ENCODE results near the gene MS4A7.
"Not testable (repeated sequence)": the region's sequence is repeated elsewhere in the genome, so short reads cannot be mapped to it uniquely, and the experiment has no call there.

MS4A7 gene, protein sequence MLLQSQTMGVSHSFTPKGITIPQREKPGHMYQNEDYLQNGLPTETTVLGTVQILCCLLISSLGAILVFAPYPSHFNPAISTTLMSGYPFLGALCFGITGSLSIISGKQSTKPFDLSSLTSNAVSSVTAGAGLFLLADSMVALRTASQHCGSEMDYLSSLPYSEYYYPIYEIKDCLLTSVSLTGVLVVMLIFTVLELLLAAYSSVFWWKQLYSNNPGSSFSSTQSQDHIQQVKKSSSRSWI

DNA sequence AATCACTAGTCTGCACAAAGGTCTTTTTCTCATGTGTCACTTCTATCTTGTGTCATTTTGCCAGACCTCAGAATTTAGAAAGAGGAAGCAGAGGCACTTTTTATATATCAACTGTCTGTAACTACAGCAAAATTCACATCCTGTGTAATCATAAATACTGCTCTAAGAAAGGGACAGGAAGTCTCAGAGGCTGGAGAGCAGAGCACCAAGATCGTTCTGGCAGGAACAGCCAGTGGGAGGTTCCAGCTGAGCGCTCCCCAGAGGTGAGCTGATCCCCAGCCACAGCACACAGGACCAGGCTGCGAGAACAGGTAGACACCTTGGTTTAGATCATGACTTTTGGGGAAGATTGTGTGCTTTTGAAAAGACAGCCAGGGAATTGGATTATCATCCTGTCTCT lies at the start of gene MS4A7:
Gene MS4A7, plus strand, starts transcription at position 179 of the 400 bp plus-strand sequence. CDS start 4,610 bp downstream, outside the sequence.
- peak in 5 of 56 donors; percentile 0 to 13 (median 3) for DNase-seq

DNA sequence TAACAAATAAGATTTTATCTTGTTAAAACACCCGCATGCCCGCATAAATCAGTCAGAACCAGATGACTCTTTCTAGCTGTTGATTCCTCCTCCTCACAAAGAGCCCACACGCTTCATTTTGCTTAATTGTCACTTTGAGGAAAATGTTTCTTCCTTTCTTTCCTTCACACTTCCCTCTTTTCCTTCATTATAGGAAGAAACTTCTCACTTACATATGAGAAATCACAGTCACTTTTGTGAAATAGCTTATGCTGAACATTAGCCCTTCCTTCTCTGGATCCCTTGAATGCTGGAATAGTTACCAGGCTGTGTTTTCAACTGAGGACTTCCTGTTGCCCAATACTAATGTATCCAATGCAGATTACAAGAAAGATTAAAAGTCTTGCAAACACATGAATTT lies 45.5 kb upstream of the MS4A7 start:
- DNase-seq: peak in 1 of 56 donors; percentile 2

DNA sequence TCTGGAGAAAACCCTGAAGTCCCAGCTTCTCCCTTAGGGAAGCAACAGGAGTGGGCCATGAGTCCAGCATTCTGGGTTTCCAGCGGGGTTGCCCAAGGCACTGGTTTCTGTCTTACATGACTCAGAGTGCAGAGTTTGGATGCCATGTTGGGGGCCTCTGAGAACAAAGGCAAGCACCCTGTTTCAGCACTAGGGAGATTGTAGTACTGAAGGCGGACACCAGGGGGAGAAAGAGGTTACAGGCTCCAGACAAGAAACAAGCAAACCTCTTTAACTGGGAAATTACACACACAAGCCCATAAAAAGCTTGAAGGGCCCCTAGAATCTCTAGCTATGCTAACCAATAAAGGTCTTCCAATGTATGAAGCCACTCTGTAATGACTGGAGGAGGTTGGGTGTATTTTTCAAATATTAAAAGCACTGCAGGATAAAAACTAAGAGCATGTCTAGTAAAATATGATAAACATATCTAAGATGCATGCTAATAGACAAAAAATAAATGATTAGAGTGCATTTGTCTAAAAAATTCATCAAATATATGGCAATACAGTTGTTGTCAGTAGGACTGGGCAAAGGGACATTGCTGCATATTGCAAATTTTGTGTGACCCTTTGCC lies 44.2 kb upstream of the MS4A7 start:
- peak in 20 of 56 donors; percentile 0 to 70 (median 10) for DNase-seq

DNA sequence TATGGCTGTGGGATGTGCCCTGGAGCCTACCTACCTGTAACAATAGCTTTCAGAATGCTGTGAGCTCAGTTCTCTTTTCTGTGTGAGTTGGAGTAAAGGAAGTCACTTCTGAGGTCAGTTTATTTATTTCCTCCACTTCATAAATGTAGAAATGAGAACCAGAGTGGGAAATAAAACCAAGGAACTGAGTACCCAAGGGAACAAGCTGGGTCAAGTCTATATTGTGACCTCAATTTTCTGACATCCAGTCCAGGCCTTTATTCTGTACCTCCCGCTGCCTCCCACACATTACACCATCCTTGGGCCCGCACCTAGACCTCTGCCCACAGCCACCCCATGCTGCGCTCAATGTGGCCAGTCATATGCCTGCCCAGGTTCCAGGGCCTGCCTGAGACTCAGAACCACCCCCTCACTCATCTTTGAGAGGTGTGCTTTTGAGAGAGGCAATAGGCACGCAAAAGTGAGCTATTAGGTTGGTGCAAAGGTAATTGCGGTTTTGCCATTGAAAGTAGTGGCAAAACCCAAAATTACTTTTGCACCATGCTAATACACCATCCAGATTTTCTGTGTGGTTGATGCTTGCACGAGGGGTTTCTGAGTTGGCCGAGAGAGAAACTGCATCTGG lies 41.5 kb upstream of the MS4A7 start:
- DNase-seq: no peak

DNA sequence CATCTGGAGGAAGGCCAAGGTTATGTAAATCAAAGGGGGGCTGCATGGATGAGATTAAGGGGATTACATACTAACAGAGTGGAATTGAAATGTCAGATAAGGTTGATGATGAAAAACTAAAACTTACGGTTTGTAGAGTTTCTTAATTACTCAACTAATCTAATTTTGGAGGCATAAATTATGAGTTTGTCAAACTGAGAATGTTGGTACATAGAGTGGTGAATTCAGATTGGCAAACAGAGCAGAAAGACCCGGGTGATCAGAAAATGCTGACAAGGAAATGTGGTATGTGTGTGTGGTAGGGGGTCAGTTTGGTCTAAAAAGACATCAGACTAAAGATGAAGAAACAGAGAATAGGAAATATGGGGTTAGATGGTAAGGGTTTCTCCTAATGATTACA lies 40.3 kb upstream of the MS4A7 start:
- no peak for DNase-seq

DNA sequence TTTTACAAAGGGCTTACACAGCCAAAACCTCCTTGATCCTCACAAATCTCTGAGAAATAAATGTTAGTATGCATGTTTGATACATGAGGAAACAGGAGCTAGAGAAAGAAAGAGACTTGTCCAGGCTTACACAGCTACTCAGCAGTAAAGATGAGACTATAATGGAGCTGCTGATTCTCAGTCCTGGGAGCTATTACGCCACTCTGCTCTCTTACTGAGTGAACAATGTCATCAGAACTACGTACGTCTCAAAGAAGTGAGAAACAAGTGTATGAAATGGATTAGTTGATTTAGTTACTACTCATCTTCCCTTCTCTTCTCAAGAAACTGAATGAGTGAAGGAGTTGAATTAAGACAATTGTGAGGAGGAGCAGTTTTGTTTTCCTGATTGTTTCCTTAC lies 39.0 kb upstream of the MS4A7 start:
- no peak for DNase-seq

DNA sequence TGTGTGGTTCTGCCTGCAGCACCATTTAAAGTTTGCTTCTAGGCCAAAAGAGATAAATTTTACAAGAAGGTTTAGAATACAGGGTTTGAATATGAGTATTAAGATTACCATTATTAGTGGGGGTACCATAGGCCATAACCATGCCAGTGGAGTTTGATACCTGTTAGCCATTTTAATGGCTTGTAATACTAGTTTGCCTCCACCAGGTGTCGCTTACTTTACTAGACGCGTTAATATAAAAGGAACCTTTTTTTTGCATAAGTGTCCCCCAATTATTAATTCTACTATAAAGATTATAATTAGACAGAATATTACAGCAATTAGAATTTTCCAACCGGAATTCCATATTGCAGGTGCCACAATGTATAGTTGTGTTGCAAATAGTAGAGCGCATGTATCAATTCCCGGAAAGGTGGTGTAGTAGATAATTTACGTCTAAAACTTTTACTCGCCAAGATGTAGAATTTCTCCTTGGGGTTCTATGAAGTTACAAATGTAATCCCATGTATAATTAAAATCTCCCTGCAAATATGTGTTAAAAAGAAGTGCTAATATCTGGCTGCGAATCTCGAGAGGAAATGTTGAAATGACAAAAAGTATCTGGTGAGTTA lies 35.1 kb upstream of the MS4A7 start:
- no peak for DNase-seq

DNA sequence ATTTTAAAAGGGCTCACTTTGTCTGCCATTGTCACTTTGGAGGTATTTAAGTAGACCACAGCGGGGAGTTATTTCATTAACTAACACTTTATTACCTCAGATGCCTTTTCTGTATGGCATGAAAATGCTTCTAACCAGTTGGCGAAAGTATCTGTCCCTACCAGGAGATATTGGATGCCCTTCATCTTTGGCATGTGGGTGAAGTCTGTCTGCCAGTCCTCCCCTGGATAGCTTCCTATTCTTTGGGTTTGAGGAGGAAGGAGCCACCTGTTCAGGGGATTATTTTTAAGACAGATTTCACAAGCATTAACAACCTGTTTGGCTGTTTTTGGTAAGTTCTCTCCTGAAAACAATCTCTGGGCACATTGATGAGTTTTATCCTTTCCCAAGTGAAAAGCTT lies 34.2 kb upstream of the MS4A7 start:
- DNase-seq: no peak

DNA sequence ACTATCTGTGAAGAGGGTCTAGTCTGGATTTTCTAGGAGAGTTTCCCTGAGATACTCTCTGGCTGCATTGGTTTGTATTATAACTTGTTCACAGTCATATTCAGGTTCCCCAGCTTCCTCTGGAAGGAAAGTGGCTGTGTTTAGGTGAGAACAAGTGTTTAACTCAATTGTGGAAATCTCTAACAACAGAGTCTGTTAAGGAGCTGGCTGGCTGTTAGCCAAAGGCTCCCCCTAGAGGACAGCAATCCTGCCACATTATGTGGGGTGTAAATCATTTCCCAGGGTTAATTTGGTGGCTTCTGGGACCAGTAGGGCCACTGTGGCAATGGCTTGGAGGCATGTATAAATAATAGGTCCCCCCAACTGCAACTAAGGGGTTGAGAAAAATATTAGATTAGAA lies 32.8 kb upstream of the MS4A7 start:
- DNase-seq: peak in 12 of 56 donors; percentile 2 to 55 (median 9)

DNA sequence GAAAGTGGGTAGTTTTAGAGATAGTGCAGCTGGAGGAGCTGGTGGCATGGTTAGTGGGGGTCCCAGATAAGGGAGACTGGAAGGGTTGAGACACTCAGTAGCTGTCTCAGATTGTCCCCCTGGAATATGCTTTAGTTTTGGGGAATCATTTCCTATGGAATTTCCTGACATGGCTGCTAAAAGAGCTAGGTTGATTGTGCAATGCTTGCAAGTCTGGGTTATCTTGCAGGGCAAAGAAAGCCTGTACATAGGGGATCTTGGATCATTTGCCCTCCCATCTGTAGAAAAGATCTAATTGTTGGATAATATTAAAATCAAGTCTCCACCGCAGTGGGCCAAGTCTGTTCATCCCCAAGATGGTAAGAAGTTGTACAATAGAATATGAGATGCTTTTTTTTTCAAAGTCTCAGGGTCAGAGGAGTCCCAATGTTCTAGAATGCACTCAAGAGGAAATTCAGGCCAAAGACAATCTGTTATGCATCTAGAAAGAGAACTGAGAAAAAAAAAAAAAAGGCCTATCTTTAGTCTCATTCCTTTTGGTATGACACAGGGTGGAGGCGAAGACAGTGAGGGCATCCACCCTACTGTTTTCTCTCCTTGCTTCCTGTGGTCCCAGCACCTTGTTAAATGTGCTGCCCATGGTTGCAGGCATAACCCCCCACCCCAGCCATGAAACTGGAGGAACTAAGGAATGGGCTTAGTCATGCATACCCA lies 31.1 kb upstream of the MS4A7 start:
- DNase-seq: no peak

DNA sequence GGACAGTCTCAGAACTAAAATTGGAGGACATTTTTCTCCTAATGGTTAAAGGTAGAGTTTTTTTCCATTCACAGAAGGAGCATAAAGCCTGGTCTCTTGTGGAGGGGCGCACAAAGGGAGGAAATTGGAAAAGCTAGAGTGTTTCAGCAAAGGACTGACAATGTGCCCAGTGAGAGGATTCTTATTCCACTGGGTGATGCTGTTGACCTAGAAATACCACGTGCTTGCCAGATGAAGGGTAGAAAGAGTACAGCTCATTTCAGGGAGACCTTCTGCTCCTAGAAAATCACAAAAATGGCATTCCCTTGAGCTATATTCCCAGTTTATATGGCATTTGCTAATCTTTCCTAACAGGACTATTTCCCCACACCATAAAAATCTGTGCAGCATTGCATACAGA lies 30.2 kb upstream of the MS4A7 start:
- DNase-seq: peak in 1 of 56 donors; percentile 3

DNA sequence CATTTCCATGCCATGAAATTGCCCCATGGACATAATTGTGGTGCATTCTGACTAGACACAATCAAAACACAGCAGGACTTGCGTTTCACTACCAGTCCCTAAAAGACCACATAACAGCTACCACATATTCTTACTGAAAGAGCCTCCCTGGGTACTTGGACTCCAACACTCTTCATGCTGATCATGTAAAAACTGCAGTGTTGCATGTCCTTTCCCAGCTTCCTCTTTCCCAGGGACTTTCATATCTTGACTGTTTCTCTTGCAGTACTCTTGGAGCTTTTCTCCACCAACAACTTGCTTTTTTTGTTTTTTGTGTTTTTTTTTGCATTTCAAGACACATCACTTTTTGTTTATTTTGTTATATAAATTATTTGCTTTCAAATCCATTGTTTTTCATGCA lies 28.3 kb upstream of the MS4A7 start:
- no peak for DNase-seq

DNA sequence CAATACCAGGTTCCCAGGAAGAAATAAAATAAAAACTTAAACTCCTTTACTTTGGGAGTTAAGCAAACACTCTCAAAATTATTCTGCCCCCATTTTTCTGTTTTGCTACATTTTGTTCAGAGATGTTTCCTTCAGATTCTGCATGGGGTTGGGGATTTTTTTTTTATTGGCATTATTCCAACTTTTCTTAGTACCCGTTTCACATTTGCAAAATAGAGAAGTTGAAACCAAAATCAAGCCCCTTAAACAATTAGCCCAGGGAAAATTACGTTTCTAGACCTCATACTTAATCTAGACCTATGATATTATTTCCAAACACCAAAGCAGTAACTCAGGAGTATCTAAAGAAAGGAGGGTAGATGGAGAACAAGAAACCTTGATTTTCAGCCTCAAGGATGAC lies 20.6 kb upstream of the MS4A7 start:
- DNase-seq: no peak

DNA sequence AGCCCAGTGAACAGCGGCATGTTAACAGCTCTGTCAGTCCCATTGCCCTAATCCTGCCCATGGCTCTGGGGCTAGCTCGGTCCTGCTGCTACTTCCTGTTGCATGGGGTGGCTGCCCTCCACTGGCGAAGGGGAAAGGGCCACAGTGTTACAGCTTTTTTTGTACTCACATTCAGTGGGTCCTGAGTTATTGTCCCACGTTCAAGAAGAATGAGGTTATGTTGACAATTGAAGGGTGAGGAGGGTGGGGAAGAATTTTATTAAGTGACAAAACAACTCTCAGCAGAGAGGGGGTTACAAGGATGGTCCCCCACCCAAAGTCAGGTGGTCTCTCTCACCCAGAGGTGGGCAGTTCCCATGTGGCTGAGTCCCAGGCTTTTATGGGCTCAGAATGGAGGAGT lies 17.7 kb upstream of the MS4A7 start:
- DNase-seq: no peak

DNA sequence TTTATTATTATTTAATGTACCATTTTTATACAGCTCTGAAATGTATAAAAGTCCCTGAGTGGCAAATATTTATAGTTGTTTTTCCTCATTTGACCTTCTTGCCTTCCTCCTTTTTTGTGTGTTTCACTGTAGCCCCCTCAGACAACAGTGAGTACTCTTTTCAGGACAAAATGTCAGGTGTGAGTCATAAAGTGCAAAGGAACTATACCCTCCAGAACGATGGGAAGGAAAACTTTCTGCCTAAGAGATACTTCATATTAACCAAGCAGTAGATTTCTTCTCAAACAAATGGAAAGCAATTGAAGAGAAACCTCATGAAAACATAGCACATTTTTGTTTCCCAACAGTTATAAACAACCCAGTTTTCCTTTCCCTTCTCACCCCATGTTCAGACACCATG lies 16.1 kb upstream of the MS4A7 start:
- no peak for DNase-seq

DNA sequence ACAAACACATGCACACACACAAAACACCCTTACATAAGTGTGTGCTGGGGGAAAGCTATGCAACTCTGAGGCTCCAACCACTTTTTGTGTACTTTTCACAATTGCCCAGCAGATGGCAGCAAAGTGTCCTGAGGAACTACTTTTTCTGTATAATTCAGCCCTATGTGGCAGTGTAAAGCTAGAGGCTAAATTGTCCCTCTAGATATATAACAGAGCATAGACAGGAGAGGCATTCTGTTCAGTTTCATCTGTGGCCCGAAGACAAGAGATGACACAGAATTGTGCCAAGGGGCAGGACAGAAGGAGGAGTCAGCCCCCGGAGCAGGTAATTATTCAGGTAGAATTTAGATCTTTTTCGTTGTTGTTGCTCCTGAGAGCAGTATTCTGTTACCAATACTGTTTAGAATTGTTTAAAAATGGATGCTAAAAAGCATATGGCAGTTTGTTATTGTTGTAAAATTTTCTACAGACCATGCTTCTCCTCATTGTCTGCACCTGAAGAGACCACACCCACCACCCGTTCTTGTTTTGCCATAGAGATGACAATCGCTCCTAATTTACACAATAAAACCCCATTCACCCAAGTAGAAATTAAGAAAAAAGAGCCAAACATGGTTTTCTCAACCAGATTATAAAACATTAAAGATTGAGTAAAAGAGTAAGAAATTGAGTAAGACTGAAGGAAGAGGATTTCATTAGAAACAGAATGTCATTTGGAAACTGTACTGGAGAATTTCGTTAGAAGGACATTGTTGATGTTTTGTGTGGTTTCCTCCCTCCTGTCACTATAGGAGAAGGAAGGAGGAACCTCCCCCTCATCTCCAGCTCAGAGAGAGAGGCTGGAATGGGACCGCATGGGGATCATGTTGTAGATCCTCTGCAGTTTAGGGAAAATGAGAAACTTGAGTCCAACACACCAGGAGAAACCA lies 14.5 kb upstream of the MS4A7 start:
- peak in 30 of 56 donors; percentile 3 to 81 (median 18) for DNase-seq

DNA sequence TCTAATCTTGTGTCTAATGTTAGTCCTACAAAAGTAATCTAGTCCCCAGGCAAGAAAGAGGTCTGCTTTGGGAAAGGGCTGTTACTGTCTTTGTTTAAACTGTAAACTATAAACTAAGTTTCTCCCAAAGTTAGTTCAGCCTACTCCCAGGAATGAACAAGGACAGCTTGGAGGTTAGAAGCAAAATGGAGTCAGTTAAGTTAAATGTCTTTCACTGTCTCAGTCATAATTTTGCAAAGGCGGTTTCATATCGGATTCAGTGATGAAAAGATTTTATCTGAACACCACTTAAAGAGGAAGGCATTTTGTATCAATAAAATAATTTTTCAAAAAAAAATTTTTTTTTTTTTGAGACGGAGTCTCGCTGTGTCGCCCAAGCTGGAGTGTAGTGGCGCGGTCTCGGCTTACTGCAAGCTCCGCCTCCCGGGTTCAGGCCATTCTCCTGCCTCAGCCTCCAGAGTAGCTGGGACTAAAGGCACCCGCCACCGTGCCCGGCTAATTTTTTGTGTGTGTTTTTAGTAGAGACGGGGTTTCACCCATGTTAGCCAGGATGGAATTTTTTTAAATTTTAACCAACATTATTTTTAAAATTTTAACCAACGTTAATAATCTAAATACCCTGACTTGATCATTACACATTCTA lies 11.9 kb upstream of the MS4A7 start:
- DNase-seq: not testable (repeated sequence)

DNA sequence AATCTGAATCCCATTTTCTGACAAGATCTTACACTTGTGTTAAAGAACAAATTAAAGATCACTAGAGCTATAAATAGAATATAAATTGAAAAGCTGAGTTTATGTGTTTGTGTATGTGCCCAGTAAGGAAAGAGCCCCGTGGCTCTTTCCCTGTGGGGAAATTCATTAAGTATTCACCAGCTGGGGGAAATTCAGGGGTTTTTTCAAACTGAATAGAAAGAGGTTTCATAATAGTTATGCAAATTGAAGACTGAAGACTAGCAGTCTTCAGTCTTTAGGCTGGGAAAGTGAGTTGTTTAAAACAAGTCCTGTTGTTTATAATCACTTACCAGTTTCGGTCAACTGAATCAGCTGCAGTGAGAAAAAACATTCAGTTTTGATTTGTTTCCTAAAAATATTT lies 11.3 kb upstream of the MS4A7 start:
- DNase-seq: no peak

DNA sequence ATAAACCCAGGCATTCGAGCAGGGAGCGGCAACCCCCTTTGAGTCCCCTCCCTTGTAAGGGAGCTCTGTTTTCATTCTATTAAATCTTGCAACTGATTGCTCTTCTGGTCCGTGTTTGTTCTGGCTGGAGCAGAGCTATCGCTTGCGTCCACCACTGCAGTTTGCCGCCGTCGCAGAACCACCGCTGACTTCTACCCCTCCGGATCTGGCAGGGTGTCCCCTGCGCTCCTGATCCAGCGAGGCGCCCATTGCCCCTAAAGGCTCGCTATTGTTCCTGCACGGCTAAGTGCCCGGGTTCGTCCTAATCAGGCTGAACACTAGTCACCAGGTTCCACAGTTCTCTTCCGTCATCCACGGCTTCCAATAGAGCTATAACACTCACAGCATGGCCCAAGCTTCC lies 10.4 kb upstream of the MS4A7 start:
- no peak for DNase-seq

DNA sequence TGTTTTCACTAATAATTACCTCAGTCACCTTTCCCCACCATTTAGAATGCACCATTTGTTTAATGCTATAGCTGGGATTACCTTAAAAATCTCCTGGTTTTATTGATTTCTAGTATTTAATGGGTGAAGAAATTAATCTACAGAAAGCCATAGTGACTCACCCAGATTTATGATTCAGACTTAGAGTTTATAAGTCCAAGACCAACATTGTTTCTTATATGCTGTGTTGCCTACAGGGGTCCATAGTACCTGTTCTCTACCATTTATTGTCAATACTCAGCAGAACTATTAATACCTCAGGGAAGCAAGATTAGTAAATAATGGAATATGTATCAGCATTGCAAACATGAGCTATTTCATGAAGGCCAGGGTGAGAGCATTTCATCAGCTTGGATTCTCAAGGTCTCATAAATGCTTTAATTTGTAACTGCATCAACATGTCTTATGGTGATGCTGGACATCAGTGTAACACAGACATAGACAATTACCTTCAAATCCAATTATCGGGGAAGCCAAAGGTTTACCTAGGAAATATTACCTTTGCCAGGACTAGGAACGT lies 8.0 kb upstream of the MS4A7 start:
- no peak for DNase-seq

All from amygdala (tissue), 56 donors.